ENCODE measurements around the gene BCKDHB. TPM values are rescaled to one million over a fixed set of nuclear protein-coding genes. Genes with fewer than 3 reads are reported as not detected.

The BCKDHB gene
- total RNA-seq, 1 experiment from 2014 or later: 24.3 TPM

- no peaks in the 10 kb centered on the region for H3K9me3 Mint-ChIP-seq
- peak overlapping the region; percentile 29 for H3K4me3 Mint-ChIP-seq
- CTCF ChIA-PET: no interaction called here
- no peaks in the 10 kb centered on the region for H3K36me3 Mint-ChIP-seq
- DNase-seq (ENCODE audit: low spot score) (peak; percentile 86), ATAC-seq (peak; percentile 98)
- H3K27ac Mint-ChIP-seq: no peak overlapping the region
- no peaks in the 10 kb centered on the region for H3K27me3 Mint-ChIP-seq (ENCODE audit: low read depth)
- TF ChIP-seq CTCF (IDR thresholded peaks at IDR 0.05) (peak; percentile 69; the same call in 1 of the 2 replicates), SMAD3 (CRISPR knock-in tag; IDR thresholded peaks at IDR 0.05; ENCODE audit: borderline replicate concordance) (no peak)
- POLR2A ChIA-PET: no interaction called here
- H3K4me1 Mint-ChIP-seq: peaks cover 49% of the 10 kb centered on the region
These were observed 231.8 kb downstream of the BCKDHB start for GRCh38 chr6:80338201-80338836.

GRCh38 chr6:80339421-80339820, 232.9 kb downstream of the BCKDHB start:
- POLR2A ChIA-PET: no interaction called here
- H3K27ac Mint-ChIP-seq: no peak overlapping the region

More at GRCh38 chr6:80339421-80339820, 232.9 kb downstream of the BCKDHB start:
- Mint-ChIP-seq H3K4me3 (no peak overlapping the region), H3K4me1 (peaks cover 38% of the 10 kb centered on the region), H3K27me3 (ENCODE audit: low read depth) (no peaks in the 10 kb centered on the region), H3K9me3 (no peaks in the 10 kb centered on the region), H3K36me3 (no peaks in the 10 kb centered on the region)
- CTCF ChIA-PET: no interaction called here
- TF ChIP-seq TCF7 (CRISPR knock-in tag; IDR thresholded peaks at IDR 0.05; ENCODE audit: low read depth) (no peak), OVOL2 (CRISPR knock-in tag; IDR thresholded peaks at IDR 0.05; ENCODE audit: borderline replicate concordance) (no peak), STAT6 (CRISPR knock-in tag; conservative IDR thresholded peaks at IDR 0.05; ENCODE audit: low read depth) (no peak), RORB (CRISPR knock-in tag; IDR thresholded peaks at IDR 0.05) (no peak), IRF2 (CRISPR knock-in tag; IDR thresholded peaks at IDR 0.05; ENCODE audit: borderline replicate concordance, low read depth) (no peak), JUN (CRISPR knock-in tag; IDR thresholded peaks at IDR 0.05) (no peak), ZNF671 (CRISPR knock-in tag; IDR thresholded peaks at IDR 0.05) (no peak), CREM (CRISPR knock-in tag; IDR thresholded peaks at IDR 0.05) (no peak), ZBTB43 (CRISPR knock-in tag; IDR thresholded peaks at IDR 0.05) (no peak), CDX4 (CRISPR knock-in tag; IDR thresholded peaks at IDR 0.05; ENCODE audit: borderline replicate concordance) (no peak), GRHL2 (CRISPR knock-in tag; IDR thresholded peaks at IDR 0.05; ENCODE audit: insufficient replicate concordance, severe bottlenecking) (no peak), RELA (CRISPR knock-in tag; IDR thresholded peaks at IDR 0.05; ENCODE audit: borderline replicate concordance) (no peak), MLX (CRISPR knock-in tag; IDR thresholded peaks at IDR 0.05) (no peak), ERG (CRISPR knock-in tag; IDR thresholded peaks at IDR 0.05) (no peak), TEAD4 (CRISPR knock-in tag; IDR thresholded peaks at IDR 0.05) (no peak), ESRRA (CRISPR knock-in tag; IDR thresholded peaks at IDR 0.05; ENCODE audit: borderline replicate concordance) (no peak), CBFB (CRISPR knock-in tag; IDR thresholded peaks at IDR 0.05; ENCODE audit: low read depth) (no peak)
- ATAC-seq: no peak
- DNase-seq (ENCODE audit: low spot score): no peak

Measured in WTC11 (cell line).